Panc1 (cell line): Measurements from ENCODE around the gene CGN.

Experiments
- CTCF ChIP-seq: fragments of 450-650 bp; IDR thresholded peaks from 2 replicates; pipeline ENCODE4 v1.5.1; 2017; ENCODE audit warnings: mild to moderate bottlenecking
- POLR2AphosphoS5 ChIP-seq: IDR thresholded peaks from 2 replicates; pipeline ENCODE4 v1.6.1; 2012; ENCODE audit warnings: mild to moderate bottlenecking, low read depth, low read length, moderate library complexity
- SIN3A ChIP-seq: IDR thresholded peaks from 2 replicates; pipeline ENCODE4 v1.6.1; 2012; ENCODE audit warnings: low read depth, mild to moderate bottlenecking, low read length, moderate library complexity, borderline replicate concordance; ENCODE audit not compliant: insufficient read depth

GRCh38 chr1:151475175-151475574 lies 36.0 kb upstream of the CGN start:
- no peak for TF ChIP-seq CTCF
- TF ChIP-seq SIN3A, result no peak
- no peak for TF ChIP-seq POLR2AphosphoS5
